GM19043 (cell line): ENCODE data around the gene RBMS3.
A peak's percentile ranks its signal among the peaks of the same experiment; 100 is the strongest.
"Not testable (repeated sequence)": the region's sequence is repeated elsewhere in the genome, so short reads cannot be mapped to it uniquely, and the experiment has no call there.

Experiments used
- ATAC-seq: cut with Tn5 transposase; IDR thresholded peaks from one replicate; pipeline ENCODE4 v1.9.1; 2021; ENCODE audit warnings: low read depth; ENCODE audit not compliant: unreplicated experiment

RBMS3 gene

DNA sequence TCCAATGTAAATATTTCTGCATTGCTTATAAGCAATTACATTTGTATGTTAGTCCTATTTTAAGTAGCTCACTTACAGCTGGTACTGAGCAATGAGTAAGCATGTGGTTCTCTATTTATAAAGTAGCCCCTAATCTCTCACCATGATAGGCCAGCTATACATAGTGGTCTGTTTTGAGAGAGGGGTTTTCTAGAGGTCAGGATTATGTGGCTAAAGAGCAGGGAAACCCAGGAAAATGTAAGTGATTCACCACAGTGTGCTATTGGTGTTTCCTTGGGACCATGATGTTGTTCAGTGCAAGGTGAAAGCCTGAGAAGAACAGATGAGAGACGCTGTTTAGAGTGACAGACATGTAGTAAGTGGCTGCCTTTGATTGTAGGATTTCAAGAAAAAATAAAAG, 26.4 kb downstream of the RBMS3 start:
- ATAC-seq: no peak

DNA sequence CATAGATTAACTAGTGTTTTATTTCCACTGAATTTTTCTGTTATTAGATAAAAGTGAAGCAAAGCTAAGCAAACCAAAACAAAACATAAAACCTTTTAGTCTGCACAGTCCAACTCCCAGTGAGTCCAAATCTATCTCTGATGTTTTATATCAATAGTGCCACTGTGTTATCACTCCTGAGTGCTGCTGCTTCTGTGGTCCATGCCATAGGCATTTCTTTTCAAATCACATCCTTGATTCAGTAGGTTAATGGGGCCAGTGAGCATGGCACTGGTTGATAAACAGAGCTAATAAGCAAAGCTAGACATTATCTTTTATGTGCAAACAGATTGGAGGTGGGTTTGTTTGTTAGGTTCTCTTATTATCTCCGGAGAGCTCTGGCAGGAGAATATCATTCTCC, 30.0 kb downstream of the RBMS3 start:
- no peak for ATAC-seq

DNA sequence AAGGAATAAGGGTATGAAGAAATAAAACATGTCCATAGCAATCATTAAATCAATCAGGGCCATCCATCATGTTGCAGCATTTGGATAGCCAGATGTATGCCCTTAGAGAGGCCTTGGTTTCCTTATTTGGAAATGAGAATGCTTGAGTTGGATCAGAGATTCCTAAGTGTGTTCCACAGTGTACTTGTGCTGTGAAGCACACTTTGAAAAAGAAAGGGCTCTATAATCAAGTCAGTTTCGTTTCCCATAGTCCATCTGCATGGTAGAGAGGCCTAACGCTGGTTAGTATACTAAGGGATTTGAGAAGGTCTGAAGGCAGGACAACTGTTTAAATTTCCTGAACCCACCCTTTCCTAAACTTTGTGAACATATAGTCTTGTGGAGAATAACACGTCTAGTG, 30.9 kb downstream of the RBMS3 start:
- ATAC-seq: no peak

GRCh38 chr3:29312395-29312794, 31.5 kb downstream of the RBMS3 start:
- ATAC-seq: no peak

DNA sequence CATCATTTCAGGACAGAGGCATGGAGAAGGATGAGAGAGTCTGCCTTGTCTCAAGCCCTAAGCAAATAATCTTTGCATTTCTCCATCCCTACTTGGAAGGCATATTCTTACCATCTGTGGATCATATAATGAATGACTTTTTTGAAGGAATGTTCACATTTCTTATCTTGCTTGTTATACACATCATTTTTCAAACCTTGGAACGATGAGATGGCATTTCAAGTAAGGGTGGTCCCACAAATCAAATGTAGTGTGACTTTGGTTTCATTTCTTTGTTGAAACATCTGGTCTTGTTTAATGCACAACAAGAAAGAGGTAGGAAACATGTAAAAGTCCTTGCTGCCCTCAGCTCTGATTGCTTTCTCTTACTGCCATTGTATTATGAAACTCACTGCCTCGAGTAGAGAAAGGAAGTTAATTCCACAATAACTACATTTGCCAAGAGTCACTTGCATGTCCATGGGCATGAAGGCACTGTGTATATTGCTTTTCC, 32.1 kb downstream of the RBMS3 start:
- no peak for ATAC-seq

GRCh38 chr3:29313981-29314726, 33.3 kb downstream of the RBMS3 start:
- no peak for ATAC-seq

DNA sequence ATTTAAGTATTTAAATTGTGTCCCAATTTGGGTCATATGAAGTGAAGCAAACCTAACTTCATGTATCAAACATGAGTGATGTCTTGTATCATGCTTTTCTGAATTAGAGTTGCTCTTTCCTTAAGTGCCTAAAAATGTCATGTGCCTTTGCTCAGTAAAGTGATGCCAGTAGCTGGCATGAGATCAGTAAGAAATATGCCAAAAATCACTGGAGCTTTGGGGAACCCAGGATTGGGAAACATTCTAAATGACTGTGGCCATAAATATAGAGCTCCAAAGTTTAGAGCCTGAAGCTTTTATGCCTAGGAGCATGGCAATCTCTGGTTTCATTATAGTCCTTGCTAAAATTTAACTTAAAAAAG, 33.8 kb downstream of the RBMS3 start:
- ATAC-seq: no peak

- ATAC-seq: no peak
Observed at GRCh38 chr3:29317659-29318173, 36.8 kb downstream of the RBMS3 start.

GRCh38 chr3:29318251-29318650, 37.4 kb downstream of the RBMS3 start:
- ATAC-seq: no peak

- ATAC-seq: peak; percentile 71
Observed at GRCh38 chr3:29319262-29319661, 38.4 kb downstream of the RBMS3 start.

DNA sequence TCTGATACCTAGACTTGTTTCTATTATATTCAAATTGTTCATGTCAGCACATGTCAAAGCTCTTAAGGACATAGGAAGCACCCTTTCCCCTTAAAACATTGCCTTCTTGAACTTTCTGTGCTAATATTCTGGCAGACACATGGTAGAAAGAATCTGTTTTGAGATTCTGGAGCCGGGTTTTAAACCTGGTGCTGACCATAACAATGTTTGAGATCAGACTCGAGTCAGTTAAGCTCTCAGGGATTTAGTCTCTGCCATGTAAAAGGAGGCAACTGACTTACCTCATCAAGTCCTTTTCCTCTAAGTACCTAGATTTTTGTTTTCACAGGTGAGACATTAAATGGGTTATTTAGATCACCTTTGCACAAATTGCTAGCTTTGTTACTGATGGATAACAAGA, 38.9 kb downstream of the RBMS3 start:
- no peak for ATAC-seq

- ATAC-seq: no peak
Observed at GRCh38 chr3:29322586-29322985, 41.7 kb downstream of the RBMS3 start.

- peak; percentile 95 for ATAC-seq
Observed at GRCh38 chr3:29324180-29324651, 43.3 kb downstream of the RBMS3 start.

DNA sequence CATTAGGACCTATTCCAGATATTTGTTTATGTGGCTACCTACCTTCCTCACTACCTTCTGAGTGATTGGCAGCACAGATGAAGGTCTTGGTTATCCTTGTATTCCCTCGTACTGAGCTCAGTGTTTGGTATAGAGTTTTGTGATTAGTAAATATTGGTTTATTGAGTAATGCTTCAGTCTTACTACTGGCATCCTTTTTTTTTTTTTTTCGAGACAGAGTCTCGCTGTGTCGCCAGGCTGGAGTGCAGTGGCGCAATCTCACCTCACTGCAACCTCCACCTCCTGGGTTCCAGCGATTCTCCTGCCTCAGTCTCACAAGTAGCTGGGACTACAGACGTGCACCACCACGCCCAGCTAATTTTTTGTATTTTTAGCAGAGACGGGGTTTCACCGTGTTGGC, 45.7 kb downstream of the RBMS3 start:
- ATAC-seq: not testable (repeated sequence)

GRCh38 chr3:29329986-29330890, 49.4 kb downstream of the RBMS3 start:
- ATAC-seq: no peak

DNA sequence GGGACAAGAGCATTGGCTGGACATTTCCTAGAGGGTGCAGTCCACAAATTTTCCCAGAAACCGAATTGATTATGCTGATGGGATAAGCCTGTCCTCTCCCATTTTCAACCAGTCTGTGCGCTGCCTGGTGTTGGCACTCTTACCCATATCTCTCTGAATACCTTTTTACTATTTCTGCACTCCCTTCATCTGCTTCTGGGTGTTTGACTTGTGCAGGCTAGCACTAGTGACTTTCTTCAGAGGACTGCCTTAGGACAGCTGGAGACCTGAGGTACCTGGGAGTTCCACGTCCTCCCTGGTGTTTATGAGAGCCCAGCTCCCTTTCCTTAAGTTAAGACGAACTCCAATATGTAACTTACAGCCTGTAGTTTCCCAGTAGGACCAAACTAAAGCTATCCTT, 50.2 kb downstream of the RBMS3 start:
- ATAC-seq: no peak

- ATAC-seq: no peak
Observed at GRCh38 chr3:29331456-29332194, 50.8 kb downstream of the RBMS3 start.

GRCh38 chr3:29332195-29332637, 51.3 kb downstream of the RBMS3 start:
- no peak for ATAC-seq

DNA sequence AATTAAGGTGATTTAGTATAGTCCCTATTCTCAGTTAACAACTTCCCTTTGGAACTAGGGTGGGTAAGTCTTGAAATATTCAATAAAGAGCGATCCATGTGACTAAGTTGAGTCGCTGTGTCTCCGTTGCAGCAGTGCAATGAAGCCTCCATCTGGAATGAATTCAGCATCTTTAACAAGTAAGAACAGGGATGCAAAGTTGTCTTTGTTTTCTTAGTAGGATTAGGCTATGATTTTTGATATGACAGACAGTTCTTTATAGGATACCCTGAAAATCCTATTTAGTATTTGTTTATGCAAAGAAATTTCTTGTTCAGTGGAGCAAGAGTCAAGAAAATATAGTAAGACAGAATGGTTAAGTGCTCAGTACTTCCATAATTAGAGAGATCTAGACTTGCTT, 52.7 kb downstream of the RBMS3 start:
- no peak for ATAC-seq

DNA sequence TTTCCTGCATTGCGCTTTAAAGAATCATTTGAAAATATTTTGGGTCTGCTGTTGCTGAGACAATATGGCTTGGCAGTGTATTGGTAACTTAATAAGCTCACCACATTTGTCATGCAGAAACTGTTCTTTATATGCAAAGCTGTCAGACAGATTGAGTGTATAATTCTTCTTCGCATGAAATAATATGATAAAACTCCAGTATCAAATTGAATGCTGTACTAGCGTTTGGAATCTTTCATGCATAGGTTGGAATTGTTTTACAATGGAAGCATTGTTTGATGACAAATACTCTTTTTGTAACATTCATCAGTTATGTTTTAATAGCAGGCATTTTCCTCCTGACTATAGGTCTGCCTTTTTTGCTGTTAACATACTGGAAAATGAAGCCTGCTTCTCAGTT, 53.8 kb downstream of the RBMS3 start:
- ATAC-seq: no peak

GRCh38 chr3:29335438-29335837, 54.6 kb downstream of the RBMS3 start:
- ATAC-seq: no peak
